Effector memory CD8-positive, alpha-beta T cell (primary cell): ENCODE measurements around the gene NMB.
"Not testable (repeated sequence)": the region's sequence is repeated elsewhere in the genome, so short reads cannot be mapped to it uniquely, and the experiment has no call there.

Experiments used
- ATAC-seq: fragments of 150-1000 bp; cut with Tn5 transposase; replicated peaks from 2 replicates; pipeline ENCODE4 v1.10.0; 2021; ENCODE audit warnings: mild to moderate bottlenecking, moderate library complexity
- DNase-seq, 3 experiments: peaks; one replicate each; pipeline ENCODE4 v3.0.0; 2021
- H3K27ac Mint-ChIP-seq, 2 donors: one replicate each; pipeline ENCODE4 v1.8.0; 2022; ENCODE audit warnings: mild to moderate bottlenecking in 2 of 2, mixed read lengths in 2 of 2, moderate library complexity in 2 of 2
- H3K27me3 Mint-ChIP-seq, 2 donors: one replicate each; pipeline ENCODE4 v1.8.0; 2022; ENCODE audit warnings: mixed read lengths in 2 of 2
- H3K36me3 Mint-ChIP-seq: one replicate; pipeline ENCODE4 v1.8.0; 2022; ENCODE audit warnings: mild to moderate bottlenecking, moderate library complexity, mixed read lengths; ENCODE audit not compliant: insufficient read depth
- H3K4me1 Mint-ChIP-seq, 2 donors: one replicate each; pipeline ENCODE4 v1.8.0; 2022; ENCODE audit warnings: low read depth in 2 of 2, mixed read lengths in 2 of 2
- H3K4me3 Mint-ChIP-seq, 2 donors: one replicate each; pipeline ENCODE4 v1.8.0; 2022; ENCODE audit warnings: mild to moderate bottlenecking in 2 of 2, mixed read lengths in 2 of 2, moderate library complexity in 2 of 2
- H3K9me3 Mint-ChIP-seq, 2 donors: one replicate each; pipeline ENCODE4 v1.8.0; 2022; ENCODE audit warnings: mixed read lengths in 2 of 2
- total RNA-seq, 9 experiments: gene quantifications; one replicate each; lab custom pipeline; 2026; lab: John Stamatoyannopoulos, UW

Gene NMB
- total RNA-seq = 1.6 to 5.6 (median 4.7) reads per million in 9 experiments

DNA sequence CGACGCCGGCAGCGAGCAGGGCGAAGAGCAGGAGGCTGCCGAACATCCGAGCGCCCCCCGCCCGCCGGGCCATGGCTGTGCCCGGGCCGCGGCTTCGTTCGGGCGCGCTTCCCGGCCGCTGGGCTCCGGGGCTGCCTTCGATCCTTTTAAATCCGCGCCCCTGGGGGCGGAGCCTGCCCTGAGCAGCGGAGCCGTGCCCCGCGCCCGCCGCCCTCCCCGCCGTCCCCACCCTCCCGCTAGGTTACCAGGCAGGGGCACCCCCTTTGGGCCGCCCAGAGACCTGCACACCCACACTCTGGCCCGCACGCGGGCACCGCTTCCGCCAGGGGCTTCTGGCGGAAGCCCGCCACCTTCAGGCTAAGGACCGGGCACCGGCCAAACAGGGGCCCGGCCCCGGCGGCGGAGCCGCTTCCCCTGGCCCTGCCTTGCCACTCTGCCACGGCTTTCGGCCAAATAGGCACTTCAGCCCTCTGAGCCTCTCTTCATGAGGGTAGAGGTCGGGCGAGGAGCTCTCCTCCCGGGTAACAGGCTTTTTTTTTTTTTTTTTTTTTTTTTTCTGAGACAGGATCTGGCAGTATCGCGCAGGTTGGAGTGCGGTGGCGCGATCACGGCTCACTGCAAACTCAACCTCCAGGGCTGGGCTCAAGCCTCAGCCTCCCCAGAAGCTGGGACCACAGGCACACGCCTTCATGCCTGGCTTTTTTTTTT lies at the start of gene NMB:
TSS of gene NMB (minus strand) at position 120 of the 708 bp plus-strand sequence. CDS start at position 73, 47 bp downstream.
- Mint-ChIP-seq H3K27ac (peak within 1 kb of the TSS; percentile 77 to 90), H3K36me3 (peaks cover 24% of the 10 kb centered on the region), H3K27me3 (no peaks in the 10 kb centered on the region), H3K4me3 (peak within 1 kb of the TSS; percentile 79 to 84), H3K9me3 (no peaks in the 10 kb centered on the region), H3K4me1 (peaks cover 22 to 29% of the 10 kb centered on the region in 2 donors)
- DNase-seq (peak; percentile 76 to 84 (median 78)), ATAC-seq (peak; percentile 74)

DNA sequence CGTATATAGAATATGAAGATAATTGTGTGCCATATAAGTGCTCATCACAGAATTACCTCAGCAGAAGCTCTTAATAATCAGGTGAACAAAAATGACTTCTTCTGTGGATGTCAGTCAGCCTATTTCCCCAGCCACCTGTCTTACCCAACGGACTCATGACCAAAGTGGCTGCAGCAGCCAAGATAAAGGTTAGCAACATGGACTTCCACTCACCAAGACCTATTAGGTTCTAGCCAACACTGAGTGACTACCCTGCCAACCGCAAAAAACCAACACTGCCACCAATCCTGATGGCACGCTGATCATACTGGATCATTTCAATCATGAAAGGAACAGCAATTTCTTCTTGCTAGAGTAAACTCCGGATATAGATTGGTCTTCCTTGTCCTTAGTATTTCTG lies 45.8 kb upstream of the NMB start:
- no peaks in the 10 kb centered on the region for H3K27me3 Mint-ChIP-seq
- peaks cover 44 to 59% of the 10 kb centered on the region in 2 donors for H3K4me1 Mint-ChIP-seq
- no peak for DNase-seq
- peak overlapping the region; percentile 12 to 81 for H3K27ac Mint-ChIP-seq
- ATAC-seq = no peak
- H3K4me3 Mint-ChIP-seq = no peak overlapping the region
- H3K36me3 Mint-ChIP-seq = peaks cover 15% of the 10 kb centered on the region
- no peaks in the 10 kb centered on the region for H3K9me3 Mint-ChIP-seq

DNA sequence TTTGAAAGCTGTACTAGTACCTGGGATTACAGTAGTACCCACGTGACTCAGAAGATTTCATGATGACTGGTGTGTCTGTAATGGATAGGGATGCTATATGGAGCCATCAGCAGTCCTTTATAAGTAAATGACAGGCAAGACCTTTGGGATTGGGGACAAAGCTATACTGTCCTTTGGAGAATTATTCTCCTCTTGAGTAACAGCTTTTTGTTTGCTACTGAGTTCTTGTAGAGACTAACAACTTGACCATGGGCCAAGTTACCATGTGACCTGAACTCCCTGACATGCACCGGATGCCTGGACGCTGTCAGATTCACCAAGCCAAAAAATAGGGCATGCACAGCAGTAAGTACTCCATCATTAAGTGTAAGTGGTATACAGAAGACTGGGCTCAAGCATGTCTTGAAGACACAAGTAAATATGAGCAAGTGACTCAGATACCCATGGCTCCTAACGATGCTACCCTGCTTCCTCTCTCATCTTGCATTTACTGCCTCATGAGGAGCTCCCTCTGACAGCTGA lies 45.0 kb upstream of the NMB start:
- DNase-seq (no peak), ATAC-seq (no peak)
- H3K9me3 Mint-ChIP-seq = no peaks in the 10 kb centered on the region
- H3K27me3 Mint-ChIP-seq = no peaks in the 10 kb centered on the region
- no peak overlapping the region for H3K4me3 Mint-ChIP-seq
- peak overlapping the region; percentile 12 to 49 for H3K27ac Mint-ChIP-seq
- H3K4me1 Mint-ChIP-seq = peaks cover 45 to 62% of the 10 kb centered on the region in 2 donors
- peaks cover 10% of the 10 kb centered on the region for H3K36me3 Mint-ChIP-seq

- DNase-seq (no peak), ATAC-seq (no peak)
- H3K27ac Mint-ChIP-seq = peak overlapping the region in 1 of 2 donors; percentile 86
- peaks cover 38 to 60% of the 10 kb centered on the region in 2 donors for H3K4me1 Mint-ChIP-seq
- no peaks in the 10 kb centered on the region for H3K27me3 Mint-ChIP-seq
- H3K9me3 Mint-ChIP-seq = no peaks in the 10 kb centered on the region
- H3K36me3 Mint-ChIP-seq = peaks cover 4% of the 10 kb centered on the region
- H3K4me3 Mint-ChIP-seq = peak overlapping the region; percentile 2 to 12
These were observed 41.7 kb upstream of the NMB start for GRCh38 chr15:84699538-84700191.

GRCh38 chr15:84697236-84697990 lies 39.4 kb upstream of the NMB start:
- DNase-seq = no peak
- ATAC-seq = no peak
- peaks cover 24 to 46% of the 10 kb centered on the region in 2 donors for H3K4me1 Mint-ChIP-seq

DNA sequence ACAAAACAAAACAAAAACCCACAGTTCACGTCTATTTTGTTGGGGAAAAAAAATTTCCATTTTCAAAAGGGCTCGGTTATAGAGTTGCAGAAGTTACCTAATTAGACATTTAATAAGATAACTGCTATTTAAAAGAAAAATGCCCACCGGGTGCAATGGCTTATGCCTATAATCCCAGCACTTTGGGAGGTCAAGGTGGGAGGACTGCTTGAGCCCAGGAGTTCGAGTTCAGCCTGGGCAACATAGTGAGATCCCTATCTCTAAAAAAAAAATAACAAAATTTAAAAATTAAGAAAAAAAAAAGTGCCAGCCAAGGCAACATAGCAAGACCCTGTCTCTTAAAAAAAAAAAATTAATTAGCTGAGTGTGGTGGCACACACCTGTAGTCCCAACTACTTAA lies 38.8 kb upstream of the NMB start:
- no peaks in the 10 kb centered on the region for H3K9me3 Mint-ChIP-seq
- H3K4me1 Mint-ChIP-seq = peaks cover 25 to 50% of the 10 kb centered on the region in 2 donors
- H3K36me3 Mint-ChIP-seq = peaks cover 4% of the 10 kb centered on the region

More at GRCh38 chr15:84697236-84697990, 39.4 kb upstream of the NMB start:
- H3K4me3 Mint-ChIP-seq = peak overlapping the region in 1 of 2 donors; percentile 21
- peaks cover 4% of the 10 kb centered on the region for H3K36me3 Mint-ChIP-seq
- H3K27ac Mint-ChIP-seq = peak overlapping the region; percentile 6 to 86
- H3K9me3 Mint-ChIP-seq = no peaks in the 10 kb centered on the region
- H3K27me3 Mint-ChIP-seq = no peaks in the 10 kb centered on the region

DNA sequence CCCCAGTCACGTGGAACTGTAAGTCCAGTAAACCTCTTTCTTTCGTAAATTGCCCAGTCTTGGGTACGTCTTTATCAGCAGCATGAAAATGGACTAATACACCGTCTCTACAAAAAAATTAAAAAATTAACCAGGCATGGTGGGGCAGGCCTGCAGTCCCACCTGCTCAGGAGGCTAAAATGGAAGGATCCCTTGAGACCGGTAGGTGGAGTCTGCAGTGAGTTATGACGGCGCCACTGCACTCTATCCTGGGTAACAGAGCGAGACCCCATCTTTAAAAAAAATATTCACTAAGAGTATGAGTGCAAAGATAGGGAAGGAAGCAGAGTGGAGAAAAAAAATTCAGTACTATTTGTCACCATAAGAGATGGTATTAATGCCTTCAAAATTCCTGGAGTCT lies 32.3 kb upstream of the NMB start:
- Mint-ChIP-seq H3K4me3 (no peak overlapping the region), H3K4me1 (peaks cover 13 to 22% of the 10 kb centered on the region in 2 donors), H3K27me3 (no peaks in the 10 kb centered on the region), H3K9me3 (no peaks in the 10 kb centered on the region), H3K27ac (peak overlapping the region; percentile 46 to 50), H3K36me3 (peaks cover 46% of the 10 kb centered on the region)
- DNase-seq (no peak), ATAC-seq (no peak)

More for the DNA sequence above, 38.8 kb upstream of the NMB start:
- DNase-seq = no peak
- no peaks in the 10 kb centered on the region for H3K27me3 Mint-ChIP-seq
- no peak overlapping the region for H3K27ac Mint-ChIP-seq
- ATAC-seq = no peak
- H3K4me3 Mint-ChIP-seq = no peak overlapping the region

DNA sequence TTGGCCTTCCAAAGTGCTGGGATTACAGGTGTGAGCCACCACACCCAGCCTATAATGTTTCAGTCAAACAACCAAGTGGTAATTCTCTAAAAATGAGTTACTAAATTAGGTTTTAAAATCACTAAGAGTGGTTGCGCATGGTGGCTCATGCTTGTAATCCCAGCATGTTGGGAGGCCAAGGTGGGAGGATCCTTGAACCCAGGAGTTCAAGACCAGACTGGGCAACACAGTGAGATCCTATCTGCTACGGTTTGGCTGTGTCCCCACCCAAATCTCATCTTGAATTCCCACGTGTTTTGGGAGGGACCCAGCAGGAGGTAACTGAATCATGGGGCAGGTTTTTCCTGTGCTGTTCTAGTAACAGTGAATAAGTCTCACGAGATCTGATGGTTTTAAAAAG lies 31.9 kb upstream of the NMB start:
- Mint-ChIP-seq H3K27me3 (no peaks in the 10 kb centered on the region), H3K4me1 (peaks cover 13 to 22% of the 10 kb centered on the region in 2 donors), H3K36me3 (peaks cover 50% of the 10 kb centered on the region), H3K9me3 (no peaks in the 10 kb centered on the region), H3K27ac (peak overlapping the region in 1 of 2 donors; percentile 46), H3K4me3 (no peak overlapping the region)
- no peak for DNase-seq
- no peak for ATAC-seq

DNA sequence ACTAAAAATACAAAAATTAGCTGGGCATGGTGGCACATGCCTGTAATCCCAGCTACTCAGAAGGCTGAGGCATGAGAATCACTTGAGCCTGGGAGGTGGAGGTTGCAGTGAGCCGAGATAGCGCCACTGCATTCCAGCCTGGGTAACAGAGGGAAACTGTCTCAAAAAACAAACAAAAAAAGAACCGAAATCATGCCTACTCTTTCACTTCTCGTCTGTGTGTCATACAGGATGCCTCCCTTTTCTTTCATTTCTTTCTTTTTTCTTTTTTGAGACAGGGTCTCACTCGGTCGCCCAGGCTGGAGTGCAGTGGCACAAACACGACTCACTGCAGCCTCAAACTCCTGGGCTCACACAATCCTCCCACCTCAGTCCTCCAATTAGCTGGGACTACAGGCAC lies 28.4 kb upstream of the NMB start:
- not testable (repeated sequence) for H3K27ac Mint-ChIP-seq, H3K9me3 Mint-ChIP-seq, H3K27me3 Mint-ChIP-seq, ATAC-seq, H3K4me3 Mint-ChIP-seq, DNase-seq
- H3K4me1 Mint-ChIP-seq = peaks cover 14 to 17% of the 10 kb centered on the region in 2 donors
- H3K36me3 Mint-ChIP-seq = peaks cover 59% of the 10 kb centered on the region

DNA sequence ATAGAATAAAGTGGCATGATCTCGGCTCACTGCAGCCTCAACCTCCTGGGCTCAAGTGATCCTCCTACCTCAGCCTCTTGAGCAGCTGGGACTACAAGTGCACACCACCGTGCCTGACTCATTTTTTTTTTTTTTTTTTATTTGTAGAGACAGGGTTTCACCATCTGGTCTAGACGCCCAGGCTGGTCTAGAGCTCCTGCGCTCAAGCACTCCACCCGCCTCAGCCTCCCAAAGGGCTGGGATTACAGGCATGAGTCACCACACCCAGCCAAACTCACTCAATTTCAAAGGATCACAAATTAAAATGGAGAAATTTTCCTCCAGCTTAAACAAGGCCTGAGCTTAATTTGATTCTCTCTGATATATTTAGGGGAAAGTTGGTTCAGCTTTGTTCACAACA lies 27.3 kb upstream of the NMB start:
- Mint-ChIP-seq H3K36me3 (peaks cover 67% of the 10 kb centered on the region), H3K9me3 (no peaks in the 10 kb centered on the region), H3K27ac (peak overlapping the region in 1 of 2 donors; percentile 88), H3K4me3 (no peak overlapping the region), H3K4me1 (peaks cover 9 to 14% of the 10 kb centered on the region in 2 donors), H3K27me3 (no peaks in the 10 kb centered on the region)
- DNase-seq (no peak), ATAC-seq (no peak)

- Mint-ChIP-seq H3K27ac (peak overlapping the region in 1 of 2 donors; percentile 80), H3K9me3 (no peaks in the 10 kb centered on the region), H3K36me3 (peaks cover 70% of the 10 kb centered on the region), H3K4me1 (peaks cover 6 to 14% of the 10 kb centered on the region in 2 donors), H3K27me3 (no peaks in the 10 kb centered on the region), H3K4me3 (no peak overlapping the region)
- DNase-seq (no peak), ATAC-seq (no peak)
These were observed 26.1 kb upstream of the NMB start for GRCh38 chr15:84684092-84684491.

- peaks cover 62% of the 10 kb centered on the region for H3K36me3 Mint-ChIP-seq
- no peak overlapping the region for H3K4me3 Mint-ChIP-seq
- peak; percentile 64 for ATAC-seq
- H3K27ac Mint-ChIP-seq = peak overlapping the region; percentile 79 to 83
- DNase-seq = no peak
- no peaks in the 10 kb centered on the region for H3K27me3 Mint-ChIP-seq
- H3K9me3 Mint-ChIP-seq = no peaks in the 10 kb centered on the region
- peaks cover 6 to 11% of the 10 kb centered on the region in 2 donors for H3K4me1 Mint-ChIP-seq
These were observed 23.8 kb upstream of the NMB start for GRCh38 chr15:84681831-84682230.

DNA sequence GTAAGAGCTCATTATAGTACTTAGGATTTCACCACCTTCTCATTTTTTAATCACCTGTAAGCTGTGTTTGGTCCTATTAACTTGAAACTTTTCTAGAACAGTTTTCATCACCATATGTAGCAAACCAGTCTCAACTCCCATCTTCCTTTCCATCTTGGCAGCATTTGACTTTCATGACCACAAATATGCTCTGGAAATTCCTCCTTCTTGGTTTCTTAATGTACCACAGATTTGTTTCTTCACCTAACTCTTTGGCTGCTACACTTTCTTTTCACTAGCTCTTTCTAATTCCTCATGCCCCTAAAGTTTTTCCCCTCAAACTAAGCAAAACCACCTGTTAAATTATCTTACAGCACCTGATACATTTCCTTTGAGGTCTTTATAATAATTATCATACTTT lies 13.2 kb upstream of the NMB start:
- no peaks in the 10 kb centered on the region for H3K27me3 Mint-ChIP-seq
- H3K9me3 Mint-ChIP-seq = no peaks in the 10 kb centered on the region
- peaks cover 30% of the 10 kb centered on the region for H3K36me3 Mint-ChIP-seq
- H3K4me1 Mint-ChIP-seq = peaks cover 0 to 14% of the 10 kb centered on the region in 2 donors
- DNase-seq = no peak
- no peak for ATAC-seq
- no peak overlapping the region for H3K4me3 Mint-ChIP-seq
- H3K27ac Mint-ChIP-seq = no peak overlapping the region
